T-helper 17 cell (primary cell): Measurements from ENCODE around the gene MAPK9. TPM values are rescaled to one million over a fixed set of nuclear protein-coding genes. Genes with fewer than 3 reads are reported as not detected.

Source experiments
- ATAC-seq: fragments of 150-1000 bp; cut with Tn5 transposase; 2 replicates; pipeline ENCODE4 v1.10.0; 2021; ENCODE audit warnings: mild to moderate bottlenecking, moderate library complexity
- DNase-seq, 3 donors: peaks; one replicate each; pipeline versions ENCODE4 v3.0.0 to v3.0.0-alpha.2; 2020 to 2021
- H3K9me3 ChIP-seq: one replicate; pipeline ENCODE4 v1.7.0; 2013; ENCODE audit warnings: low read length, mild to moderate bottlenecking; ENCODE audit not compliant: control insufficient read depth, poor library complexity, severe bottlenecking
- H3K27ac Mint-ChIP-seq: one replicate; pipeline ENCODE4 v1.8.0; 2022; ENCODE audit warnings: mild to moderate bottlenecking, moderate library complexity, mixed read lengths
- H3K27me3 Mint-ChIP-seq: one replicate; pipeline ENCODE4 v1.8.0; 2022; ENCODE audit warnings: mixed read lengths
- H3K36me3 Mint-ChIP-seq: one replicate; pipeline ENCODE4 v1.8.0; 2022; ENCODE audit warnings: low read depth, mixed read lengths
- H3K4me1 Mint-ChIP-seq: one replicate; pipeline ENCODE4 v1.8.0; 2022; ENCODE audit warnings: mild to moderate bottlenecking, mixed read lengths
- H3K4me3 Mint-ChIP-seq: one replicate; pipeline ENCODE4 v1.8.0; 2022; ENCODE audit warnings: mild to moderate bottlenecking, moderate library complexity, mixed read lengths
- total RNA-seq, 4 donors: library from RNA in 2 of 4; stranded (reverse) in 2 of 4; gene quantifications; one replicate each; pipeline ENCODE4 v1.2.3 and lab custom pipeline; 2022 to 2026

Gene MAPK9
- total RNA-seq, 2 donors from 2014 or later: 24.3 to 25.1 TPM

DNA sequence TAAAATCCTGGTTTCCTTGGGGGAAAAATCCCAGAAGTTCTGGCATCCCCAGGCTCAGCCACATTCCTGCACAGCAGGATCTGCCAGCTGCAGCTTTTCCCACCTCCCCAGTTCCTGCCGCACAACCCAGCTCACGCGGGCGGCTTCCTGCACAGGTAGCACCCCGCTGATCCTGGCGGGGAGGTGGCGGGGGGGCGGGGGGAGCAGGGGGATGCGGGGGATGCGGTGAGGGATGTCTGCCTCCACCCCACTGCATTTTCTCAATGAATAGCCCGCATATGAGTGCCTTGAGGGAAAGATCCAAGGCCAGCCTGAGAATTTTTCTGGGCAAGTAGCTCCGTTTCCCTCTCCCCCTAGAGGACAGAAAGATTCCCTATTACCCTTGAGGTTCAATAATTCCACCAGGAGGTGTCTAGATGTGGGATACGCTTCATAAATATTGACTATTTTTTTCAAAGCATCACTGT is 40.2 kb upstream of the MAPK9 start:
- H3K9me3 ChIP-seq: no peaks in the 10 kb centered on the region
- no peaks in the 10 kb centered on the region for H3K36me3 Mint-ChIP-seq
- peaks cover 2% of the 10 kb centered on the region for H3K4me1 Mint-ChIP-seq
- H3K27ac Mint-ChIP-seq: no peak overlapping the region
- no peak for ATAC-seq
- no peak for DNase-seq
- H3K27me3 Mint-ChIP-seq: peaks cover 39% of the 10 kb centered on the region
- no peak overlapping the region for H3K4me3 Mint-ChIP-seq

- Mint-ChIP-seq H3K27ac (no peak overlapping the region), H3K36me3 (no peaks in the 10 kb centered on the region), H3K4me1 (peaks cover 2% of the 10 kb centered on the region), H3K27me3 (peaks cover 36% of the 10 kb centered on the region), H3K4me3 (no peak overlapping the region)
- DNase-seq (no peak), ATAC-seq (no peak)
- H3K9me3 ChIP-seq: no peaks in the 10 kb centered on the region
Measured at GRCh38 chr5:180331647-180331950, 39.7 kb upstream of the MAPK9 start.

- H3K9me3 ChIP-seq: no peaks in the 10 kb centered on the region
- H3K27me3 Mint-ChIP-seq: peaks cover 31% of the 10 kb centered on the region
- no peak overlapping the region for H3K4me3 Mint-ChIP-seq
- no peak for DNase-seq
- peaks cover 2% of the 10 kb centered on the region for H3K4me1 Mint-ChIP-seq
- no peaks in the 10 kb centered on the region for H3K36me3 Mint-ChIP-seq
- no peak overlapping the region for H3K27ac Mint-ChIP-seq
- no peak for ATAC-seq
Measured at GRCh38 chr5:180330810-180331646, 39.1 kb upstream of the MAPK9 start.

DNA sequence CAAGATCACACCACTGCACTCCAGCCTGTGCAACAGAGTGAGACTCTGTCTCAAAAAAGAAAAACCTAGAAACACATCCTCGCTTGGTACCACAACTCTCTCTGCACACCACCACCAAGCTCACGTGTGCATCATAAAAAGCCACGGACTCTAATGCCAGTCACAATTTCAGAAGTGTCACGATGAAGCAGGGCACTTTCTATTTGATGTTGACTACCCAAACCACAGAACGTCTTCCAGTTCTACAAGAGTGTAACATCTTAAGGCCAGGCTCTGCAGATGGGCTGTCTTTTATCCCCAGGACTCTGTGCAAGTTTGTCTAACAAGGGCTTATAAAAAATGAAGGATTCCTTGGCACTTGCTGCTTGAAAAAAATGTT is 38.4 kb upstream of the MAPK9 start:
- no peak for ATAC-seq
- H3K36me3 Mint-ChIP-seq: no peaks in the 10 kb centered on the region
- no peak for DNase-seq
- H3K27ac Mint-ChIP-seq: no peak overlapping the region
- no peaks in the 10 kb centered on the region for H3K9me3 ChIP-seq
- H3K4me3 Mint-ChIP-seq: no peak overlapping the region
- peaks cover 33% of the 10 kb centered on the region for H3K27me3 Mint-ChIP-seq
- peaks cover 2% of the 10 kb centered on the region for H3K4me1 Mint-ChIP-seq

DNA sequence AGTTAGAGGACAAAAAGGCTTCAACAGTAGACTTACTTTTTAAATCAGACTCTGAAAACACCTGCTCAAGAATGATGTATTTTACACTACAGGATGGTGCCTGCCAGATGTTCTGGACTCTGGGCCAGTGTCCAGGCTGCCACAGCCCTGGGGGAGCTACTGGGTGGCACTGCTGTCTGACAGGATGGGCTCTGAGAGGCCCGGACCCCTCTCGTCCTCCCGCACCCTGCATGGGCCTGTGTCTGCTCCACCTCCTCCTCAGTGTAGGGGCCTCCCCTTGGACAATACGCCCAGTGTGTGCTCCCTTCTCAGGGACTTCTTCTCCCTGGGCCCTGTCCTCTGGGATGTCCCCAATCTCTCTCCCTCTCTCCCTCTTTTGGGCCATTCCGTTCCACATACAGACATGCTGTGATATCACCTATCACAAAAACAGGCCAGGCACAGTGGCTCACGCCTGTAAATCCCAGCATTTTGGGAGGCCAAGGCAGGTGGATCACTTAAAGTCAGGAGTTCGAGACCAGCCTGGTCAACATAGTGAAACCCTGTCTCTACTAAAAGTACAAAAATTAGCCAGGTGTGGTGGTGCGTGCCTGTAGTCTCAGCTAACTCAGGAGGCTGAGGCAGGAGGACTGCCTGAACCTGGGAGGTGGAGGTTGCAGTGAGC is 37.9 kb upstream of the MAPK9 start:
- ATAC-seq (no peak), DNase-seq (no peak)
- Mint-ChIP-seq H3K27ac (no peak overlapping the region), H3K36me3 (no peaks in the 10 kb centered on the region), H3K4me3 (no peak overlapping the region), H3K27me3 (peaks cover 34% of the 10 kb centered on the region), H3K4me1 (peaks cover 2% of the 10 kb centered on the region)
- H3K9me3 ChIP-seq: no peaks in the 10 kb centered on the region

DNA sequence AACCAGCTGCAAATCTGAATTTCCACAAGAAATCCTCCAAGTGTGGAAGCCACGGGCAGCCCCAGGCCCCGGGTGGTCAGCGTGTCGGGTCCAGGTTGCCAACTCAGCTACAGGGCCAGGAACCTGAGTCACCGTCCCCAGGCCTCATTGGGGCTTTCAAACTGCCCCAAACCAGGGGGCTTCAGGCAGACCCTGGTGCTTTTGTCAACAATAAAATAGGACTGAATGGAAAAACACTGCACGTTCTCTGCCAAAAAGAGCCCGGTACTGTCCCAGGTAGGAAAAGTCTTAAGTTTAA is 37.2 kb upstream of the MAPK9 start:
- H3K4me1 Mint-ChIP-seq: peaks cover 2% of the 10 kb centered on the region
- no peak overlapping the region for H3K27ac Mint-ChIP-seq
- DNase-seq (no peak), ATAC-seq (peak; percentile 7)
- H3K36me3 Mint-ChIP-seq: no peaks in the 10 kb centered on the region
- no peaks in the 10 kb centered on the region for H3K9me3 ChIP-seq
- H3K27me3 Mint-ChIP-seq: peaks cover 27% of the 10 kb centered on the region
- H3K4me3 Mint-ChIP-seq: no peak overlapping the region

DNA sequence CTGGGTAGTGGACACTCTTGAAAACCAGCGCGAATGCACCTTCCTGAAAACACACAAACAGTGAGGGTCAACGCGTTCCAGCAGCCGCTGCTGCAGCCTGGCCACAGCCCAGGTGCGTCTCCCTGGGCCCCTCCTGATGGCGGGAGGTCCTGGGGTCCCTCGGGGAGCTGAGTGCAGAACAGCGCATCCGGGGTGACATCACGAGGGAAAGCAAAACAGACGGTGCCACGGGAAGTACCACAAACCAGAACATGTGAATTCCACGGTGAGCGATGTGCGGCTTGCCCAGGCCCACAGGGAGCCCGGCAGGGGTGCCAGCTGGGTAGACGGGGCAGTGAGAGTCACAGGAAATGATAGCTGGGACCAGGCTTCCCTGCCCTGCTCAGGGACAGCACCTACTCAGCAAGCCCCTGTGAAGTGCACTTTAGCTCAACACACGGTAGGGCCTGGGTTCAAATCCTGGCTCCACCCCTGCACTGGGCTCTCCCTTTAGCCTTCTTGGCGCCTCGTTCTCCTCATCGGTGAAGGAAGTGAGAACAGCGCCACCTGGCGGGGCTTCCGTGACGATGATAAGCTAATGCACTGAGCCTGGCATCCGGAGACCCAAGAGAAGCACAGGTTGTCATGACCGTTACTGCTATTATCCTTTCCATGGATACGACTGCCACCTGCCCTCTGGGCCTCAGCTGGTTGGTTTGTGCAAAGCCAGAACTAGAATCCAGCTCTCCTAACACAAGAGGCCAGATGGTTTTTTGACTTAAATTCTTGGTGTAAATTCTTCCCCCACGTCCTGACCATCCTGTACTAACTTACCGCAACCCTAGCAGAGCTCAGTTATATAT is 36.6 kb upstream of the MAPK9 start:
- ATAC-seq: peak; percentile 95
- peaks cover 2% of the 10 kb centered on the region for H3K4me1 Mint-ChIP-seq
- H3K27me3 Mint-ChIP-seq: peaks cover 21% of the 10 kb centered on the region

DNA sequence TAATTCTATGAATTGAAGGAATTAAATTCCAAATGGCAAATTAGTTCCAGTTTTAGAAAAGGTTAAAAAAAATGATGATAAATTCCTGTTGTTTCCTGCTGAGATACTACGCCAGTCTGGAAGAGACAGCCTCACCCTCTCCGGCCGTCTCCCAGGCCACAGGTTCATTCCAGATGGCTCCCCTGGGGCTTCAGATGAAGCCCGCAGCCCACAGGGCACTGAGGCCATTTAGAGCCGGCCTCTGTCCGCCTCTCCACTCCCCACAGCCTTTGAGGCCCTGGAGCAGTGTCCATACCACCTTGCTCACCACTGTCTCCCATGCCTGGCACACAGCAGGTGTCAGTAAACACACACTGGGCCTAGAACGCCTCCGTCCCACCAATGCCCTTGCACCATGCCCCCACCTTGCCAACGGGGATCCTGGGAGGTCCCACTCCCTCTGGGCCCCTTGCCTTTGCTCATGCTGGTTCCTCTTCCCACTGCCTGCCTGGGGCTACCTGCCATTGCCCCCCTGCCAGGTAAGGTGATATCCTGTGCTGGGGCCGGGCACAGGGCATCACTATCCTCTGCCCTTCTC is 35.2 kb upstream of the MAPK9 start:
- Mint-ChIP-seq H3K27ac (no peak overlapping the region), H3K27me3 (peaks cover 16% of the 10 kb centered on the region), H3K36me3 (no peaks in the 10 kb centered on the region), H3K4me1 (peaks cover 2% of the 10 kb centered on the region), H3K4me3 (no peak overlapping the region)
- ATAC-seq: no peak
- DNase-seq: no peak
- no peaks in the 10 kb centered on the region for H3K9me3 ChIP-seq

More for the DNA sequence above, 36.6 kb upstream of the MAPK9 start:
- no peaks in the 10 kb centered on the region for H3K9me3 ChIP-seq
- no peak overlapping the region for H3K4me3 Mint-ChIP-seq
- DNase-seq: peak; percentile 69 to 76 (median 75)
- H3K36me3 Mint-ChIP-seq: no peaks in the 10 kb centered on the region
- H3K27ac Mint-ChIP-seq: no peak overlapping the region

- Mint-ChIP-seq H3K27ac (no peak overlapping the region), H3K27me3 (peaks cover 9% of the 10 kb centered on the region), H3K36me3 (no peaks in the 10 kb centered on the region), H3K4me1 (peaks cover 4% of the 10 kb centered on the region), H3K4me3 (no peak overlapping the region)
- H3K9me3 ChIP-seq: no peaks in the 10 kb centered on the region
- ATAC-seq (no peak), DNase-seq (no peak)
Measured at GRCh38 chr5:180324601-180324950, 32.7 kb upstream of the MAPK9 start.

- H3K9me3 ChIP-seq: no peaks in the 10 kb centered on the region
- Mint-ChIP-seq H3K27ac (no peak overlapping the region), H3K4me3 (no peak overlapping the region), H3K27me3 (peaks cover 12% of the 10 kb centered on the region), H3K4me1 (peaks cover 4% of the 10 kb centered on the region), H3K36me3 (no peaks in the 10 kb centered on the region)
- no peak for DNase-seq
- ATAC-seq: no peak
Measured at GRCh38 chr5:180323941-180324600, 32.2 kb upstream of the MAPK9 start.

GRCh38 chr5:180323160-180323559 is 31.3 kb upstream of the MAPK9 start:
- no peak for ATAC-seq
- no peak overlapping the region for H3K4me3 Mint-ChIP-seq
- H3K27ac Mint-ChIP-seq: no peak overlapping the region
- no peaks in the 10 kb centered on the region for H3K9me3 ChIP-seq
- no peak for DNase-seq
- peaks cover 12% of the 10 kb centered on the region for H3K27me3 Mint-ChIP-seq
- H3K4me1 Mint-ChIP-seq: peaks cover 4% of the 10 kb centered on the region
- no peaks in the 10 kb centered on the region for H3K36me3 Mint-ChIP-seq

GRCh38 chr5:180318456-180319089 is 26.7 kb upstream of the MAPK9 start:
- Mint-ChIP-seq H3K4me1 (peaks cover 5% of the 10 kb centered on the region), H3K4me3 (no peak overlapping the region), H3K27ac (no peak overlapping the region), H3K36me3 (no peaks in the 10 kb centered on the region), H3K27me3 (peaks cover 9% of the 10 kb centered on the region)
- ATAC-seq: no peak
- DNase-seq: no peak
- no peaks in the 10 kb centered on the region for H3K9me3 ChIP-seq
